Cerebellar nuclear complex (tissue), 1 donor: ENCODE measurements around the gene MMP23B.
A peak's percentile ranks its signal among the peaks of the same experiment; 100 is the strongest.
"Not testable (repeated sequence)": the region's sequence is repeated elsewhere in the genome, so short reads cannot be mapped to it uniquely, and the experiment has no call there.

Experiments
- DNase-seq, 2 experiments: peaks; one replicate each; lab custom pipeline; 2025; lab: John Stamatoyannopoulos, UW

MMP23B gene

DNA sequence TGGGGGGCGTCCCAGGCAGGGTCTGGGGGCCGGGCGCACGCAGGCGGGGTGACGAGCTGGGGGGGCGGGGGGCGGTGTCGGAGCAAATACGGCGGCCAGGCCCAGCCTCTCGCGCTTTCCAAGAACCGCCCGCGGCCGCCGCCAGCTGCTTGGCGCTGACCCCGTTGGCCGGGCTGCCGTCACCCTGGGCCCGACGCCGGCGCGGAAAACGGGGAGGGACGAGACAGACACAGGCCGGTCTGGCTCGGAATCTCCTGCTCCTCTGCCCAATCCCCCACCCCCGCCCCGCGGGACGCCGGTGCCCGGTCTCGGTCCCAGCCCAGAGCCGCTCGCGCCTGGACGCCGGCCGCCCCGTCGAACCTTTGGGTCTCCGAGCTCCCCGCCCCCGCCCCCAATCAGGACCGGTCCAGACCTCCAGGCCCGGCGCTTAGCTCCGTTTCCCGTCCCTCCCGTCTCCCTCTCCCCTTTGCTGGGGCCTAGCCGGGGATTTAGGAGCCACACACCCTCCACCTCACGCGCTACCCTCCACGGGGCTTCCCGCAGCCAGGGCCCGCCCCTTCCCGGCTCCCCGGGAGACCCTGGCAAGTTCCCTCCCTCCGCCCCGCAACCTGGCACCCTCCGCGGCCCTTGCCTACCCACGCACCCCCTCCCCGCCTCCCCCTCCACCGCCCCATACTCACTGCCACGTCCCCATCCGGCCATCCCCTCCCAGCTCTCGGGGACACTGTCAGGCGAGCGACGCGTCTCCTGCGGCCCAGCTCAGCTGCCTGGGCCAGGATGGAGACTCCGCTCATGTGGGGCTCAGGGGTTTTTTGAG is 800 bp upstream of the MMP23B start:
- DNase-seq, result no peak

GRCh38 chr1:1633409-1633808 is 1.4 kb downstream of the MMP23B start:
- not testable (repeated sequence) for DNase-seq

DNA sequence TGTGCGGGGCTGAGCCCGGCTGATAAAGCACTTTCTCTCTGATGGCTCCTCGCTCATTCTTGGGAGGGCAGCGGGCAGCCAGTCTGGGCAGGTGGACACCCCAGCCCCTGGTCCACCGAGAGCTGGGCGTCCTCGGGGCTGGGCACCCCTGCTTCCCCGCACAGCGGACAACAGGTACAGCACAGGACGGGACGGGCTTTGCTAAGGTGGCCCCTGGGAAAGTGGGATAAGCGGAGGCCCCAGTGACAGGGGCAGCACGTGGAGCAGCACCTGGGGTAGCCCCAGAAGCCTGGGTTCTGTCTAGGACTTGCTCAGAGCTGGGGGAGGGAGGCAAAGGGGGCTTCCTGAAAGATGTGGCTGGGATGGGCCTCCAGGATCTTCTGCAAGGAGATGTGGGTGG is 2.6 kb downstream of the MMP23B start:
- not testable (repeated sequence) for DNase-seq

DNA sequence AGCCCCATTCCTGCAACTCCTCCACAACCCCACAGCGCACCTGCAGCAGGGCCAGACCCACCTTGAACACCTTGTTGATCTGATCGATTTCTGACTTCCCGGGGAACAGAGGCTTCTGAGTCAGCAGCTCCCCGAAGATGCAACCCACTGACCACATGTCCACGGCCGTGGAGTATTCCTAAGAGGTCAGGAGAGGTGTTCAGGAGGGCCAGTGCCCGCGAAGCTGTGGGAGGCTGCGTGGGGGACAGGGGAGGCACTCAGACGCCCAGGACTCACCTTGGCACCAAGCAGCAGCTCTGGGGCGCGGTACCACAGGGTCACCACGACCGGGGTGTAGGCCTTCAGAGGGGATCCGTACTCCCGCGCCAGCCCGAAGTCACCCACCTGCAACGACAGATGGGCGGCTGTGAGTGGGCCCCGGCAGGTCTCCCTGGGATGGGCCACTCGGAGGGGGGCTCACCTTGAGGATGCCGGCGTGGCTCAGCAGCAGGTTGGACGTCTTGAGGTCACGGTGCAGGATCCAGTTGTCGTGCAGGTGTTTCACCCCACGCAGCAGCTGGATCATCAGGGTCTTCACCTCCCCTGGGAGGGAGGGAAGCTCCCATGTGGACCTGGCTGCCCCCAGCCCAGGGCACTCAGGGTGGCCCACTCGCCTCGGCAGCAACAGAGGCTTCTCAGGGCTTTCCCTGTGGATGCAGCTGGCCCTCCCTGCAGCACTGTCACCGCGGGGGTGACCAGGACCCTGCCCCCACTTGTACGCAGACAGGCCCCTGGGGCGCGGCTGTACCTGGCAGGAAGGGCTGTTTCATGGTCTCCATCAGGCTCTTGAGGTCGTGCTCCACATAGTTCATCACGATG is 4.9 kb downstream of the MMP23B start:
- not testable (repeated sequence) for DNase-seq

DNA sequence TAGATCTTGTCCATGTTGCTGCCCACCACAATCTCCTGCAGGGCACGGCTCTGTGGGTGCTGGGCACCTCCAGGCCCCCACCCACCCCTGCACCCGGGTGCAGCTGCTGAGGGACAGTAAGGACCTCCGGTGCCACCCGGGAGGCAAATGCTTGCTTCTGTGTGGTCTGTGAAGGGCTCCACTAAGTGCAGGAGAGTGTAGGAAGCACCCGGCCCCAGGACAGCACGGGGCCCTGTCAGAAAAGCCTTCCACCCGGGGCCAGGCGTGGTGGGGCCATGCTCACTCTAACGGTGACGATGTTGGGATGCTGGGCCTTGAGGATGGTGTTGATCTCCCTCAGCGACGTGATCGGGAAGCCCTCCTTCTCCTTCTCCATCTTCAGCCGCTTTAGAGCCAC is 5.5 kb downstream of the MMP23B start:
- DNase-seq, result not testable (repeated sequence)

DNA sequence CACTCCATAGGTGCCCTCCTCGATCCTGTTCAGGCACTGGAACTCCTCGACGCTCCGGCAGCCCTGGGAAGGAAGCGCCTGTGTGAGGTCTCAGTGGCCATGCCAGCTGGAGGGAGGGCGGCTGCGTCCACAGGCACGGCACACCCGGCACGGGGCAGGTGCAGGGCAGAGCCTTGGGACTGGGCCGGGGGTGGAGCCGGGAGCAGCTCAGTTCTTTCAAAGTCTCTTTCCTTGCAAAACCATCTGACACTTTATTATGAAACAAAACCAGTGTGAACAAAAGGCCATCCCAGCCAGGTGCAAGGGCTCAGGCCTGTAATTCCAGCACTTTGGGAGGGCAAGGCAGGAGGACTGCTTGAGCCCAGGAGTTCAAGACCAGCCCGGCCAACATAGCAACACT is 6.6 kb downstream of the MMP23B start:
- not testable (repeated sequence) for DNase-seq

DNA sequence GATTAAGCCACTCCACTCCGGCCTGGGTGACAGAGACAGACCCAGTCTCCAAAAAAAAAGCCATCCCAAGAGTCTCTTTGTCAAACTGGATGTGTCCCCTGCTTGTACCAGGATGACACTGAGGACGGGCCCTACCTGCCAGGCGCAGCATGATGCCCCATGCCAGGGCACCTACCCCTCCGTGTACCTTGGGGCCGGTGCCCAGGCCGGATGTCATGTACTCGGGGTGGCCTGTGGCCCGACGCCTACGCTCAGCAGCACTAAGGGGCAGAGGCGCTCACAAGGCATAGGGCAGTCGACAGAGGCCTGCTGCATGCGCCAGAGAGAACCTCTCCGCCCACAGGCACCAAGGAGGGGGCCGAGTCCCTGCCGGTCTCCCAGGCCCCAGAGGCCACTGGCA is 7.4 kb downstream of the MMP23B start:
- not testable (repeated sequence) for DNase-seq

GRCh38 chr1:1640081-1640480 is 8.1 kb downstream of the MMP23B start:
- DNase-seq, result not testable (repeated sequence)

- DNase-seq, result not testable (repeated sequence)
These were observed 8.9 kb downstream of the MMP23B start for GRCh38 chr1:1640711-1641461.

DNA sequence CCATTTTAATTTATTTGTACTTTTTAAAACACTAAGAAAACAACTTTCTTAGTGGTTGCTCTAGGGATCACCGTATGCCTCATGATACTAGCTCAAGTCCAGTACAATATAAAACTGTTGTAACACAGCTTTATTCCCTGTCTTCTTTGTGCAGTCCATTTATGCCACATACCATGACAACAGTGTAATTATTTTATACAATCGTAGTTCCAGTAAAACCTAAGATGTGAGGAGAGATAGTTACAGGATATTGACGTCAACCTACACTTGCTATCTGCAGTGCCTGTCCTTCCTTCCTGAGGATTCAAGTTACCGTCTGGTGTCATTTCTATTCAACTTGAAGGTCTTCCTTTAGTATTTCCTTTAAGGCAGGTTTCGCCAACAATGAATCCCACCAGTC is 14.4 kb downstream of the MMP23B start:
- not testable (repeated sequence) for DNase-seq

- DNase-seq, result not testable (repeated sequence)
These were observed 15.7 kb downstream of the MMP23B start for GRCh38 chr1:1647567-1648241.

GRCh38 chr1:1648265-1648664 is 16.3 kb downstream of the MMP23B start:
- not testable (repeated sequence) for DNase-seq

DNA sequence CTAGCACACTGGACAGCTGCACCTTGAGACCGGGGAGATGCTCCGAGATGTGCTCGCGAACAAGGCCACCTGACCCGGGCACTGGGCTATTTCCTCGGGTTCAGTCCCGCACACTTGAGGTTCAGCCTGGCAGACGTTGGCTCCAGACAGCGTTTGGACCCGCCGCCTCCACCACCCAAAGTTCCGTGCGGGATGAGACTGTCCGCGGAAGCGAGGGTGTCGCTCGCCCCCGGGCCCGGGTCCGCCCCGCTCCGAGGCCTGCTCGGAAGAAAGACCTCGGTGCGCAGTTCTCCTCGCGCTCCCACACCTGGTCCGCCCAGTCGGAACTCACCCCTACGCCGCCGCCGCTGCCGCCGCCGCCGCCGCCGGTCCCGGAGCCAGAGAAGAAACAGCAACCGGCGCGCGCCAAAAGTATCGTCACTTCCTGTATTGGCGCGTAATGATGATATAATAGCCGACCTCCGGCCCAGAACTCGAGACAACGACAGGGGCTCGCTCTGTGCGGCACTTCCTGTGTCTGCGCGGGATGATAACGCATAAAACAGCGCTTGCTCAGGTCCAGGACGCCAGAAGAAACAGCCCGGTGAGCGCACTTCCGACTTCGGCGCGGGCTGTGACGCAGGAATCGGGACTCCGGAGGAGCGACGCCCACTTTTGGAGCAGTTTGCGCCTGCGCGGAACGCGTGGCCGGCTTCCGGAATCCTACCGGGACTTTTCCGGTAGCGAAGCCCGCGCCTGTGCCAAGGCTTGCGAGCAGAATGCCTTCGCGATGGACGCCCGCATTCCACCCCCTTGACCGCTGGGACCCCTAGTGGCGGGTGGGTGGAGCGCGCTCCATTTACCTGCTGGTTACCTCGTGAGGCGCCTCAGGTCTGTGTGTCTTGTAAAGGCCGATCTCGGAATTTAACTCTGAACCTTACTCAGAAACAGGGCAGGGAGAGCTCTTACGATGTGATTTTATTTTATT is 26.9 kb downstream of the MMP23B start, which contains the start of gene CDK11B:
CDK11B (minus strand) TSS at position 422 of the 967 bp plus-strand sequence. CDS start 1,519 bp downstream, outside the sequence.
- DNase-seq, result peak; percentile 89 to 90

DNA sequence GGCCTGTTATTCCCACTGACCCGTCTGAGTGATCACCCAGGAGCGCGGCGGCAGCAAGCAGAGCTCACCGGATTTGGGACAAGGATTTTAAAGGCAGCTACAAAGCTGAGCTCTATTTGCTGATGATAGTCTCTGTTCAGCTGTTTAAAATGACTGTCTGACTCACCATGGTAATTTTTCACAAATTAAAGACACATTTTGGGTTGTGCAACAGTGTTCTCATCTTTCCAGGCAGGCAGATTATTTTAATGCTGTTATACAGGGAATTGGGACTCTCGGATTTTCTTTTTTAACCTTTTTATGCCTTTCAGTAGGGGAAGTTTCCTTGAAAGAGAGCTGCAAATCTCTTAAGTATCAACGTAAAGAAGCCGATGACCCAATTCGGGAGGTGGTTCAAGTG is 30.4 kb downstream of the MMP23B start:
- DNase-seq, result not testable (repeated sequence)

DNA sequence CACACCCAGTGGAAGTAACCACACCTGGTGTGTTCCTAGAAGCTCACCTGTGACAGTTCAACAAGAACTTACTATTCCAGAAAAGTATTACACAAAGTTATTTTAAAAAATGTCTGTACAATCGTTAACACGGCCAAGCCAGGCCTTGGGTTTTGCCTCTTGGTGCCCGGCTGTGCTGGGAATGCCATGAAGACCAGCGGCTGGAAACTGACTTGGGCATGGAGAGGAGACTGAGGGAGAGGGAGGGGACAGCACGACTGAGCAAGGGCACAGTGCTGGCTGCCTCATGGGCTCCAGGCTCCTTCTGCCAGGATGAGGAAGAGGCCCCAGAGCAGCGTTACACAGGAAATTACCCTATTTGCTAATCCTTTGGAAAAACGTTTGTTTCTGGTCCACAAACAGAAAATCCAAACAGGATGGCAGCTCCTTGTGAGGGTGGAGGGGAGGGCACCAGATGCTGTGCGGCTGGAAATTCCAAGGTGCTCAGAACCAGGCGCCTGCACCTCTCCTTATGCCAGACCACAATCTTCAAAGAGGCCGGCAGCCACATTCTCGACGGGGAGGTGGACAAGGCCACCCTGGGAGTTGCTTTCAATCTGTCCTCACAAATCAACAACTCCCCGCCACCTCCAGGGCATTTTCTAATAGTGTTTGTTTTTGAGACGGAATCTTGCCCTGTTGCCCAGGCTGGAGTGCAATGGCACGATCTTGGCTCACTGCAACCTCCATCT is 31.0 kb downstream of the MMP23B start:
- not testable (repeated sequence) for DNase-seq

DNA sequence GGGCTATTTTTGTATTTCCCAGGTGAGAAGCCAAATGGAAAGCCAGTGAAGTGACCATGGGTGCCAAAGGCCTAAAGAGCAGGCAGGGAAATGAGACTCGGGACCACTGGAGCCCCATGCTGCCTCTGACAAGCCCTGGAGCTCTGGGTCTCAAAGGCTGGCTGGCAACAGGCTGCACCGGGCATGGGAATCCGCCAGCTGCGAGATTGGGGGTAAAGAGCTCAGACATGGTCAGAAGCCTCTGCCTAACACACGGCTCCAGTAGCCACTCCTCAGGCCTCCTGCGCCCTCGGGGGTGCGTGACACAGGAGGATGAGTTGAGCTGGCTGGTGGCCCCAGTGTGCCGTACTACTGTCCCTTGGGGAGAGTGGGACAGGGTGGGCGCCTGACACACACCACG is 32.3 kb downstream of the MMP23B start:
- DNase-seq, result not testable (repeated sequence)

GRCh38 chr1:1664941-1665814 is 33.2 kb downstream of the MMP23B start:
- no peak for DNase-seq

GRCh38 chr1:1665815-1666251 is 33.9 kb downstream of the MMP23B start:
- no peak for DNase-seq
